Left lung (tissue), 10 donors: ENCODE data around the gene ISYNA1. TPM values are rescaled to one million over a fixed set of nuclear protein-coding genes. Genes with fewer than 3 reads are reported as not detected.
A peak's percentile ranks its signal among the peaks of the same experiment; 100 is the strongest.

Experiments
- ATAC-seq: fragments of 200-7000 bp; cut with Tn5 transposase; one replicate; pipeline ENCODE4 v1.9.1; 2020; ENCODE audit warnings: moderate library complexity
- DNase-seq, 4 donors: peaks; one replicate each; pipeline ENCODE4 v3.0.0-alpha.2; 2013 to 2020
- H3K27ac ChIP-seq, 2 donors: fragments of 200-600 bp; sonication (generic) in 1 of 2; one replicate each; pipeline versions ENCODE4 v1.5.0 to v1.8.0; 2020 to 2021
- H3K27me3 ChIP-seq, 2 donors: fragments of 200-600 bp; sonication (generic) in 1 of 2; one replicate each; pipeline versions ENCODE4 v1.5.0 to v1.8.0; 2020 to 2021
- H3K36me3 ChIP-seq, 2 donors: fragments of 200-600 bp; sonication (generic) in 1 of 2; one replicate each; pipeline versions ENCODE4 v1.5.0 to v1.8.0; 2020 to 2021
- H3K4me1 ChIP-seq, 2 donors: fragments of 200-600 bp; one replicate each; pipeline ENCODE4 v1.8.0; 2021
- H3K4me3 ChIP-seq, 2 donors: fragments of 200-600 bp; sonication (generic) in 1 of 2; one replicate each; pipeline versions ENCODE4 v1.5.0 to v1.8.0; 2020 to 2021; ENCODE audit warnings: mild to moderate bottlenecking in 1 of 2
- H3K9me3 ChIP-seq, 2 donors: fragments of 200-600 bp; sonication (generic) in 1 of 2; one replicate each; pipeline versions ENCODE4 v1.5.0 to v1.8.0; 2020 to 2021
- CTCF ChIP-seq, 2 donors: fragments of 200-600 bp; sonication (generic) in 1 of 2; IDR thresholded peaks; one replicate each; pipeline versions ENCODE4 v1.5.0 to v1.8.0; 2021; ENCODE audit warnings: antibody characterized with exemption in 2 of 2
- intact Hi-C, 2 donors: fragments of 100-400 bp; cut with DNase I; formaldehyde crosslinking; loops; one replicate each; pipeline versions ENCODE4 v1.11.2 to v1.14.2; 2022
- polyA plus RNA-seq, 6 donors: library from polyadenylated mRNA; unstranded; fragments of 120-200 nt; gene quantifications; one replicate each; pipeline ENCODE4 v1.2.1, GENCODE V29; 2013; ENCODE audit not compliant: insufficient read length in 6 of 6
- total RNA-seq, 2 donors: library from RNA; stranded (reverse); fragmentation: NEBNext Ultra II Directional; extraction: Animal tissue kit (Norgen Biotek cat#: 25700); gene quantifications; one replicate each; pipeline ENCODE4 v1.2.1, GENCODE V29; 2021
- donor health status: DM: no; HTN: yes; CAD: no.
- donor health status: DM: no; HTN: no; CAD: no.

The ISYNA1 gene
- total and polyA plus RNA-seq, 8 donors, result 22.8 to 159 (median 119) TPM

DNA sequence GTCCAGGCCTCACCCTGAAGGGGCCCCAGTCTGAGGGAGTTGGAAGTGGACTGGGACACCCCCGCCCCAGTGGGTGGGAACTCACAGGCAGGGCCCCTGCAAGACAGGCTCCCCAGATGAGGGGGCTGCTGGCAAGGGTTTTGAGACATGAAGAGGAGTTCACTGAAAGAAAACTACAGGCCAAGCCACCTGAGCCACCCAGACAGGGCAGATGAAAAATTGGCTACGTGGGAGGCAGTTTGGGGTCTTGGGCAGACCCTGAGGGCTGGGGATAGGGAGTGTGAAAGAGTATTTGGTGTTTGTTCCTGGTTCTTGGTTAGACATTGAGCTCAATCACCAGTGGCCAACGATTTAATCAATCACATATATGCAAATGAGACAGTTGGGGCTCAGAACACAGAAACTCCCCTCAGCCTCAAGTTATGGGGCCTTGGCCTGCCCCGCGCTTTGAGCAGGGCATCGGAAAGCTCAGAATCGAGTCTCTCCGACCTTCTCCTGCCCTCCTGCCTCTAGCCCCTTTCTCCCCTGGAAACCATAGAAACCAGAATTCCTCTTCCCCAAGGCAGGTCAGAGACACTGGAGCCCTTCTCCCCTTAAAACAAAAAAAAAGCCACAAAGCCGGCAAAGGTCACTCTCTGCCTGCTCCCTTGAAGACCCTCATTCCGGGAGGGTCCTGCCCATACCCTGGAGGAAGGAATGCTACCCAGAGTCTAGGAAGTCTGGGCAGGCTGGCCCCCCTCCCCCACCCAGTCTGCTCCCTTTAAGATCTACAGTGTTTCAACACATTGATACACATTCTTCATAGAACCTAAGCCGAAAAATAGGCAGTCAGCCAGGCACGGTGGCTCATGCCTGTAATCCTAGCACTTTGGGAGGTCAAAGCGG lies 1.3 kb upstream of the ISYNA1 start:
- Histone ChIP-seq H3K36me3 (peaks cover 0 to 24% of the 10 kb centered on the region in 2 donors), H3K9me3 (no peaks in the 10 kb centered on the region), H3K27ac (no peak overlapping the region), H3K4me1 (peaks cover 4 to 38% of the 10 kb centered on the region in 2 donors), H3K4me3 (no peak overlapping the region), H3K27me3 (peaks cover 0 to 43% of the 10 kb centered on the region in 2 donors)
- ATAC-seq, result no peak
- peak in 1 of 4 donors; percentile 66 for DNase-seq
- intact Hi-C loops, result no loop called here
- no peak for TF ChIP-seq CTCF (IDR thresholded peaks at IDR 0.05)

- peaks cover 4 to 43% of the 10 kb centered on the region in 2 donors for H3K4me1 ChIP-seq
- peaks cover 0 to 51% of the 10 kb centered on the region in 2 donors for H3K27me3 ChIP-seq
- no peaks in the 10 kb centered on the region for H3K9me3 ChIP-seq
- intact Hi-C loops, result no loop called here
- ATAC-seq (no peak), DNase-seq (peak in 1 of 4 donors; percentile 66)
- H3K4me3 ChIP-seq, result peak overlapping the region; percentile 43 to 48
- no peak for TF ChIP-seq CTCF (IDR thresholded peaks at IDR 0.05)
- H3K27ac ChIP-seq, result peak overlapping the region; percentile 9 to 47
- H3K36me3 ChIP-seq, result peaks cover 0 to 17% of the 10 kb centered on the region in 2 donors
Observed at GRCh38 chr19:18438331-18439024, 545 bp upstream of the ISYNA1 start.

DNA sequence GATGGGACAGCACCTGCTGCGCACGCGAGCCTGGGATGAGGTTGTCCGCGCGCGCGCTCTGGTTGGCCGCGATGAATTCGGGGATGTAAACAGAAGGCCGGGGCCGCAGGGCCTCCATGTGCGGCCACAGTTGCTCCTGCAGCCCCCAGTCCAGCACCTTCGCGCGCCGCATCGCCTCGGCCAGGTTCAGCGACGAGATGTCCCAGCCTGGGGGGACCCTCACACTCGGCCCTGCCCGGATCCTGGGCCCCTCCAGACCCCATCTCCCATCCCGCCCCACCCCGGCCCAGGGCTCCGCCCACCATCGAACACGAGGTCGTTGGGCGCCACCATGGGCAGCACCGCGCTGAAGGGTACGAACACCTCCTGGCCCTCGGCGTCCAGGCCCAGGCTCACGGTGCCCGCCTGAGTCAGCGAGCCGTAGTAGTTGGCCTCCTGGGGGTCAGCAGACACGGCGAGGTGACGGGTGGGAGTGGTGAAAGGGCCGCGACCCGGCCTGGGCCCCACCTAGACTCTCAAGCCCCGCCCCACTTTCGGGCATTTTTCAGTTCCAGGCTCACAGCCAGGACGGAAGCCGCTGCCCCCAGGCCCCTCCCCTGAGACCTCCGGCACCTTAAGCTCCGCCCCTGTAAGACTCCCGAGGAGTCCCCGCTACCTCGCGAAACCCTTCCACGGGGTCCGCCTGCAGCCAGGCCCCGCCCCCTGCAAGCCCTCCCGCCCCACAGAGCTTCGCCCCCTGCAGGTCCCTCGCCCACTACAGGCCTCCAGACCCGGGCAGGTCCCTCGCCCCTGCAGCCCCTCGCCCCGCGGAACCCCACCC lies 1.1 kb downstream of the ISYNA1 start:
- Histone ChIP-seq H3K36me3 (peaks cover 0 to 8% of the 10 kb centered on the region in 2 donors), H3K4me1 (peaks cover 11 to 54% of the 10 kb centered on the region in 2 donors), H3K4me3 (peak overlapping the region; percentile 43 to 48), H3K27me3 (peaks cover 0 to 60% of the 10 kb centered on the region in 2 donors), H3K27ac (peak overlapping the region in 1 of 2 donors; percentile 20), H3K9me3 (no peaks in the 10 kb centered on the region)
- ATAC-seq (peak; percentile 61), DNase-seq (peak in 3 of 4 donors; percentile 74 to 89 (median 79))
- TF ChIP-seq CTCF (IDR thresholded peaks at IDR 0.05), result no peak
- intact Hi-C loops, result no loop called here

DNA sequence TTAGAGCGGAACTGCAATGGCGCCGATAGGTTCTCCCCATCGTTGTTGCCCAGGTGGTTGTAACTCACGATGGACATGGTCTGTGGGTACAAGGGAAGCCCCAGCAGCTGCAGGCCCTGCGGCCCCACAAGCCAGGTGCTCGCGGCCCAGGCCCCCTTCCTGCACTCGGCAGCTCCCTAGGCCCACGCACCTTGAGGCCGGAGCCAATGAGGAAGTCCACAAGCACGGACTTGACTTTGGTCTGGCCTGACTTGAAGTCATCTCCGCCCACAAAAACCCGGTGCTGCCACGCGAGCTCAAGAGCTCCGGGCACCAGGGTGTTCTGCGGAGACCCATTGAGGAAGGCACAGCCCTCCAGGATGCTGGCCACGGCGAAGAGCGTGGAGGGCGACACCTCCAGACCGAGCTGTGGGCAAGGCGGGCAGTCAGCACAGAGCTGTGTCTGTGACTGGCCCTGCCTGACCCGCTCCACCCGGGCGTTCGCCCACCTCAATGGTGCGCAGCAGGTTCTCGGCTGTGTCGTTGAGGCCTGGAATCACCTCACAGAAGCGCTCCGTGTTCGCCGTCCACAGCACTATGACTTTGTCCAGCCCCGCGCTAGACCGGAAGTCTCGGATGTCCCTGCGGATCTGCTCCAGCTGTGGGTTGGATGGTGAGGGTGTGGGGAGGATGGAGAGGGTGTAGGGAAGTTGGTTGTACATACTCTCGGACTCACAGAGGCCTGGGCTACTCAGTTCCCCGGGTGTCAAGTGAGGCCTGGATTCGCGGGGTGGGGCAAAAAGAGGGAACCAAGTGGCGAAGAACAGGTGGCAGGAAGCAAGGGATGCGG lies 1.9 kb downstream of the ISYNA1 start:
- Histone ChIP-seq H3K4me1 (peaks cover 11 to 54% of the 10 kb centered on the region in 2 donors), H3K9me3 (no peaks in the 10 kb centered on the region), H3K27ac (peak overlapping the region in 1 of 2 donors; percentile 20), H3K36me3 (peaks cover 0 to 8% of the 10 kb centered on the region in 2 donors), H3K4me3 (no peak overlapping the region), H3K27me3 (peaks cover 0 to 60% of the 10 kb centered on the region in 2 donors)
- TF ChIP-seq CTCF (IDR thresholded peaks at IDR 0.05), result no peak
- intact Hi-C loops, result no loop called here
- no peak for ATAC-seq
- no peak for DNase-seq
